ENCODE data around the gene SLC20A1.
"Not testable (repeated sequence)": the region's sequence is repeated elsewhere in the genome, so short reads cannot be mapped to it uniquely, and the experiment has no call there.

Gene SLC20A1

DNA sequence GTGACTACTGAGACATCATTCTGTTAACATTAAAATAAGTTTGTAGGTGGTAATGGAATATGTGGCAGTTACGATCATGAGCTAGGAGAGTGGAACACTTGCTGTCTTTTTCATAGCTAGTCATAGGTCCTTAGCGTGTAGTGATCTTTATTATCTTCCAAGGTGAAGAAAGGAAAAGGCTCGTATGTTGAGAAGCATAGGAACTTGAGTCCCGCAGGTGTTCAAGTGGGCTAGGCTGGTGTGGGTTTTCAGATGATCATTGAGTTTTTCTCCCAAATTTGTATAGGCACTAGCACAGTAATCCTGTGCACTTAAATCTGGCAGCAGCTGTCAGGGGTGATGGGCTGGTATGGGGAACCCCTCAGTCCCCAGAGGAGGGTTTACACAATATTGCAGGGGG lies 10.9 kb downstream of the SLC20A1 start:
- DNase-seq: no peak

DNA sequence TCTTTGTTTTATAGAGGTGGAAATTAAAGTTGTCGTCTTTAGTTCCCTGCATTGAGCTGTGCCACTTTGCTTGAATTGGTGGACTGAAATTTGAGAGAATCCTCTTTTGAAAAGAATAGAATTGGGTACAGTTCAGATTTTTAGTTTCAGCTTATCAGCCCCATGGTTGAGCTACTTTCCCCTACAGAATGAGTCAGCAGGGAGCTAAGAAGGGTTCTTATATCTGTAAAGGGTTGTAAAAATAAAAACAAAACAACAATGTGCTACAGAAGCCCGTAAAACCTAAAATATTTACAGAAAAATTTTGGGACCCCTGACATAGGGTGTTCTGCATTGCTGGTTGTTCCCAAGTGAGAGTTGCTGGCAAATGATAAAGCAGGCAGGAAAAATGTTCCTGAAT lies 12.6 kb downstream of the SLC20A1 start:
- DNase-seq: no peak

- DNase-seq: no peak
Observed at GRCh38 chr2:112658839-112659667, 13.3 kb downstream of the SLC20A1 start.

DNA sequence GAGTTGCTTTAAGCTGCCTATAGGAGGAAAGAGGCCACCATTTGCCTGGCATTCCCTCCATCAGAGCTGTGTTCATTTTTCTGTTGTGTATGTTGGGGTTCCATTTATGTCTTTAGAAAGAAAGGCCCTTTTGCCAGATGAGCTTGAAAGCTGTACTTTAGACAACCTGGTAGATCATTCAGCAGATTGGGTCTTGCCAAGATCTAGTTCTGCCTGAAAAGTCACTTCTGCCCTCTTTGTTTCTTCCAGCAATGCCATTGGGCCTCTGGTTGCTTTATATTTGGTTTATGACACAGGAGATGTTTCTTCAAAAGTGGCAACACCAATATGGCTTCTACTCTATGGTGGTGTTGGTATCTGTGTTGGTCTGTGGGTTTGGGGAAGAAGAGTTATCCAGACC lies 14.4 kb downstream of the SLC20A1 start:
- DNase-seq: no peak

DNA sequence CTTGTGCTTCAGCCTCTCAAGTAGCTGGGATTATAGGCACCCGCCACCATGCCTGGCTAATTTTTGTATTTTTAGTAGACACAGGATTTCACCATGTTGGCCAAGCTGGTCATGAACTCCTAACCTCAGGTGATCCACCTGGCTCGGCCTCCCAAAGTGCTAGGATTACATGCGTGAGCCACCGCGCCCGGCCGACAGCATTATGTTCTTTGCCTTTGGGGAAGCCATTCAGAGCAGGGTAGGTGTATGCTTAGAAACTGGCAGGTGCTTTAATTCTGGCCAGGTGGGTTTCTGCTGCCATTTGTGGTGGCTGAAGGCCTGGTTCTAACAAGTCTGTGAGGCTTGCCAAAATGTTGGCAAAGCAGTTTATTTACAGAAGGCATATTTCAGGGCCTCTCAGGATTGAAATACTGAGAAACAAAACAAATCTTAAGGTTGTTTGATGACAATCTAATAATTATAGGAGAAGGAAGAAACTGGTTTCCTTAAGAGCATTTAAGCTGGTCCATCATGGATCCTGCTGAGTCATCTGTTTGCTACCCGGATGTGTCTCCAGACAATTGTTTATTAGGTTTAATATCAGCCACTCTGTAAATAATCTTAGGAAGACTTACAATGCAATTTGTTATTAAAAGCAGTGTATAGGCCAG lies 16.0 kb downstream of the SLC20A1 start:
- DNase-seq: no peak

GRCh38 chr2:112662704-112663103 lies 17.0 kb downstream of the SLC20A1 start:
- no peak for DNase-seq

DNA sequence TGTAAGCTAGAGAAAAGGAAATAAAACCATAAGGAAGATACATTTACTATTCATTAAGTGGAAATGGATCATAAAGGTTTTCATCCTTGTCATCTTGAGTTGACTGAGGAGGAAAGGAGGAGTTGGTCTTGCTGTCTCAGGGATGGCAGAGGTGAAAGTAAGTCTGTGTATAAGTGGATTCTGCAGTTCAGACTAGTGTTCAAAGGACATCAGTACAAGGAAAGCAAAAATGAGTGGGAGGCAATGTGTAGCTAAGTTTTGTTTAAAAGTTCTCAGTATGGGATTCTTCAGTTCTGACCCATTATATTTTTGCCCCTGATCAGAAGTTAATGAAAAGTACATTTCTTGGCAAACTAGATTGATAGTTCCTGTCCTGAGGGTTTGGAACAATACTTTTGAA lies 18.9 kb downstream of the SLC20A1 start:
- DNase-seq: no peak

GRCh38 chr2:112665113-112665780 lies 19.5 kb downstream of the SLC20A1 start:
- DNase-seq: no peak

GRCh38 chr2:112666761-112667122 lies 21.0 kb downstream of the SLC20A1 start:
- DNase-seq: no peak

GRCh38 chr2:112667540-112667939 lies 21.8 kb downstream of the SLC20A1 start:
- not testable (repeated sequence) for DNase-seq

DNA sequence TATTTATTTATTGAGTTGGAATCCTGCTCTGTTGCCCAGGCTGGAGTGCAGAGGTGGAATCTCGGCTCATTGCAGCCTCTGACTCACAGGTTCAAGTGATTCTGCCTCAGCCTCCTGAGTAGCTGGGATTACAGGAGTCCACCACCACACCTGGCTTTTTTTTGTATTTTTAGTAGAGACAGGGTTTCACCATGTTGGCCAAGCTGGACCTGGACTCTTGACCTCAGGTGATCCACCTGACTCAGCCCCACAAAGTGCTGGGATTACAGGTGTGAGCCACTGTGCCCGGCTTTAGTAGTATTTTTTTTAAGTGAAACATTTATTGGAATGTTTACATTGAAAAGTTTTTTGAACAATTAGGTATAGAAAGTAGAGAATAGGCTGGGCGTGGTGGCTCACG lies 23.9 kb downstream of the SLC20A1 start:
- no peak for DNase-seq

DNA sequence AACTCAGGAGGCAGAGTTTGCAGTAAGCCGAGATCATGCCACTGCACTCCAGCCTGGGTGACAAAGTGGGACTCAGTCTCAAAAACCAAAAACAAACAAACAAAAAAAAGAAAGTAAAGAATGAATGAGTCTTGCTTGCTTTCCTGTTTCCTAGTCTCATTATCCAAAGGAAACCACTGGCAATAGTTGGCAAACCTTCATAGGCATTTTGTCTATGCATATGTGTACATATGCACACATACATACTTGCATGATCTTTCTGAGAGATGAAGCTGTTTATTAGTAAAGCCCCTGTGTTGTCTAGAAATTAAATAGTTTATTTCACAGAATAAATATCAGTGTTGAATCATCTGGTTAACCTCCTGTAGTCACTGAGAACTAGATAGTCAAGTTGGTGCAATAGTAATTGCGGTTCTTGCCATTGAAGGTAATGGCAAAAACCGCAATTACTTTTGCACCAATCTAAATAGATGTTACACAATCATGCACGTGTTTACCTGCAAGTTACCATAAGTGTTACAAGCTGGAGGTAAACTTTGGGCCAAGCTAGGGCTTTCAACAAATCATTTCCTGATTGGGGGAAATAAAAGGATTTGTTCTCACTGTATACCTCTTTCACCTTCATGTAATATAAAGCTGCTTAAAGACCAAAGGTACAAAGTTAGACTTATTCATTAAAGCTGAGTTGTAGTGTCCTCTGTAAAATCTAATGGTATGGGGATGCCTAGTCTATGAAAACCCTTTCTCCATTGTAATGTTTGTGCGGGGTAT lies 24.7 kb downstream of the SLC20A1 start:
- no peak for DNase-seq

DNA sequence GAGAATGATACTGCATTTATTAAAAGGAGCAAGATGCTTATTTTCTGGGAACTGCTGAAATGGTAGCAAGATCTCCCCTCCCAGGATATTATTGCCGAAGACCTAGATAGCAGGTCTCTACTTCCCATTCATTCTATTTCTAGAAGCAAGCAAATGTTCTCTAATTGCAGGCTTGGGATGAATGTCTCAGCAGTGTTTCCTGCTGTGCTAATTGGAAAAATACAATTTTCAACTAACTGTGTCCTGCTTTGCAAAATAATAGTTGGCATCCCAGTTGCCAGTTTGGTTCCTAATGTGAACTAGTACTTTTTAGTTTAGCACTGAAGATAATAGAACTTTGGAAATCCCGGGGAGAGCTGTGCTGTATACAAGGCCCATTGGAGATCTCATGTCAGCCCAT lies 26.1 kb downstream of the SLC20A1 start:
- DNase-seq: no peak

- no peak for DNase-seq
Observed at GRCh38 chr2:112673008-112673407, 27.3 kb downstream of the SLC20A1 start.

DNA sequence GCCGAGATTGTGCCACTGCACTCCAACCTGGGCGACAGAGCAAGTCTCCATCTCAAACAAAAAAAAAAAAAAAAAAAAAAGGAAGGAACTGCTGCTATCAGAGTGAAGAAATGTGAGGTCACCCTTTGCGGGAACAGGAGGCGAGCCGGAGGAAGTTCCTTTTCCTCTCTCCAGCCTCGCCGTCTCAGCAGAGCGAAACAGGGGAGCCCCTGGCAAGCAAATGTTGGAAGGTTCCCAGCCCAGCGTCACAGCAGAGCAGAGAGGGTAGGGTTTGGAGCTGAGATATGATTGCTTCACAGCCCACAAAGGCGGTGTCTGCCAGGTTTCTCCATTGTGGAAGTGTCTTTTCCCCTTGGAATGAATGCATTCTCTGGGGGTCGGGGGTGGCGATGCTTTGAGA lies 28.5 kb downstream of the SLC20A1 start:
- DNase-seq: no peak

- no peak for DNase-seq
Observed at GRCh38 chr2:112679484-112679883, 33.7 kb downstream of the SLC20A1 start.

DNA sequence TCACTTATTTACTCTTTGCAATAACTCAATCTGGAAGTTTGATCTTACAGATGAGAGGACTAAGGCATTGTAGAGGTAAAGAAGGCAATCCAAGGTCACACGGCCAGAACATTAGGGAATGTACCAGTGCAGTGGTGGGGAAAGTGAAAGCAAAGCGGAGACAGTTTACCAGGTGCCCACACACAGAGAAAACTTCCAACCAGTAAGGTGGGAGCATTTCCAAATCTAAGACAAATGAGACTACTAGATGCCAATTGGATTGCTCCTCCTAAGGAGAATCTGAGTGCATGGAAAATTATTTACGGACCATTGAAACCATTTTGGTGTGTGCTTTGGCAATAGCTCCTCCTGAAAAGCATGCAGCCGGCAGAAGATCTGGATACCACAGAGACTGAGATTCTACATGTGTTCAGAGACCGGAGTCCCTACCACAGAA lies 34.9 kb downstream of the SLC20A1 start:
- no peak for DNase-seq

DNA sequence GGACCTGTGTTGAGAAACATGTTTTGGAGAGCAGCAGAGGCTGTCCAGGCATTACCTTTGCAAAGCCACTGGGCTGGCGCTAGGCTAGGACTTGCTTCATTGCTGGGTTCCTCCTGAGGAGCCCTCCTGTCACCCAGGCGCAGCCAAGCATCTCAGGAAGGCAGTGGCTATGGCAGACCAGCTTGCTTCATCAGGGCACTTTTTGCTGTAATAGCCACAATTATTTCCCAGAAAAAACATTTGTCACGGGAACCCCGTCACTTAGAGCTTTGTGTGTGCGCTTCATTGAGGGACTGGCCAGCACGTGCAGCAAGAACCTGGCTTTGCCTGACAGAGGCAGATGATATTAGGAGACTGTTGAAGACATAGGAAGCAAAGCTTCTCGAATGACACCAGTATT lies 36.4 kb downstream of the SLC20A1 start:
- no peak for DNase-seq

DNA sequence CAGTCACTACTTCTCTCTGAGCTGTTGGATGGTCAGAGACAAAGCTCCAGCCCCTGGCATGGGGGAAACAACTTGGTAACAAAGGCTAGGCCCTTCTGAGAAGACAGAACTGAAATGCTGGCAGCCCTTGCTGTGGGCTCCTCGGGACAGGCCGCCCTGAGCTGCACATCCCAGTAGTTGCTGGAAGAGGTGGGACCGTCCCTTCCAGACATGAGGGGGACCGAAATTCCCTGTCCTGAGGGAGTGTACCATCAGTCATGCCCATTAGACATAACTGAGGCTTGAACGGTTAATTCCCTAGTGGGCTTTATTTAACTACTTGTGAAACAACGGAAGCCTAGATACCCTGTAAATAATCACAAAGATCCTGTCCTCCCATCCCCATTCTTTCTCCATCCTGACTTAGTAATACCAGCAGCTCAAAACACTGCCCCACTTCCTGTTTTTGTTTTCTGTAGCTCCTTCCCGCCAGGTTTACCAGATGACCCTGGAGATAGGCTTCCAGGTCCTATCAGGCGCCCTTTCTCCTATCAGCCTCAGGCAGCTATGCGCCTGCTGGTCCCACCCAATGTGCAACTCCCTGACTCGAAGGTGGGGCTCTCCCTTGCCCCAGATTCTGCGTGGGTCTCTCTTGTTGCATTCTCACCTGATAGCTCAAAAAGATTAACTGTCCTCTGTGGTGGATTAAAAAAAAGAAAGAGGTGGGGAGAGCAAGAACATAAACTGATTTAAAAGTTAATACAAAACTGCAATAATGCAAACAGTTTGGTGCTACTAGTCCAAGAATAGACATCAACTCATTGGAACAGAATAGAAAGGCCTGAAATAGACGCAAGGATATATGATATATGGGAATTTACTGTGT lies 38.0 kb downstream of the SLC20A1 start:
- no peak for DNase-seq

DNA sequence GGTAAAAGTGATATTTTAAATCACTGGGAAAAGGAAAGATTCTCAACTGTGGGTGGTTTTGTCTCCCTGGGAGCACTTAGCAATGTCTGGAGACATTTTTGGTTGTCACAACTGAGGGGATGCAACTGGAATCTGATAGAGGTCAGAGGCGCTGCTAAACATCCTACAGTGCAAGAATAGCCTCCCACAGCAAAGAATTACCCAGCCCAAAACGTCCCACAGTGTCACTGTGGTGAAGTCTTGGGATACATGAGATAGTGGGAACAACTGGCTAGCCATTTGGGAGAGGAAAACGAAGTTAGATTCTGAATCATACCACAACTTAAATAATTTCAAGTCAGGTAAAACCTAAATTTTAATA lies 38.7 kb downstream of the SLC20A1 start:
- no peak for DNase-seq

DNA sequence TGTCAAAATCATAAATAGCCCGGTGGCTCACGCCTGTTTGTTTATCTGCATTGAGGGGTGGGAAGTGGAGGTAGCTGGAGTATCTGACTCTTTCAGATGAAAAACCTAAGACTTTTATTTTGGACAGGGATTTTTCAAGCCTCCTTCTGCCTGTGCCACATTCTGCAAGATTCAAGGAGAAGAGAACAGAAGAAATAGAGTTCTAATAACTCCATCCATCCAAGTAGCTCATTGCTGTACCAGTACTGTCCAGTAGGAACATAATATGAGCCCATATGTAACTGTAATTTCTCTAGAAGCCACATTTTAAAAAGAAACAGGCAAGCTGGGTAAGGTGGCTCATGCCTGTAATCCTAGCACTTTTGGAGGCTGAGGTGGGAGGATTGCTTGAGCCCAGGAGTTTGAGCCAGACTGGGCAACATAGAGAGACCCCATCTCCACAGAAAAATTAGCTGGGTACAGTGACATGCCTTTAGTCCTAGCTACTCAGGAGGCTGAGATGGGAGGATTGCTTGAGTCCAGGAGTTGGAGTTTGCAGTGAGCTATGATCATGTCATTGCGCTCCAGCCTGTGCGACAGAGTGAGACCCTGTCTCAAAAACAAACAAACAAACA lies 39.6 kb downstream of the SLC20A1 start:
- no peak for DNase-seq

Measured in activated naive CD4-positive, alpha-beta T cell treated with anti-CD3 and anti-CD28 coated beads, Interleukin-2, amount 50 U/mL, for 16 hours (primary cell).